CD4-positive, CD25-positive, alpha-beta regulatory T cell (primary cell): ENCODE measurements around the gene MED13L. TPM values are rescaled to one million over a fixed set of nuclear protein-coding genes. Genes with fewer than 3 reads are reported as not detected.
A peak's percentile ranks its signal among the peaks of the same experiment; 100 is the strongest.

Experiments used
- ATAC-seq, 2 donors: fragments of 150-1000 bp; cut with Tn5 transposase; one replicate each; pipeline ENCODE4 v1.10.0; 2021; ENCODE audit warnings: low read depth in 2 of 2, moderate number of reproducible peaks in 2 of 2, moderate library complexity in 1 of 2
- DNase-seq, 3 donors: peaks; one replicate each; pipeline versions ENCODE4 v3.0.0 to v3.0.0-alpha.2; 2012 to 2022; ENCODE audit warnings: mixed read lengths in 1 of 3
- H3K27ac ChIP-seq: one replicate; pipeline ENCODE4 v1.7.0; 2013; ENCODE audit warnings: mild to moderate bottlenecking, low read length; ENCODE audit not compliant: insufficient read depth, poor library complexity, severe bottlenecking
- H3K27me3 ChIP-seq: one replicate; pipeline ENCODE4 v1.7.0; 2013; ENCODE audit warnings: low read length; ENCODE audit not compliant: control insufficient read depth, insufficient read depth
- H3K36me3 ChIP-seq: one replicate; pipeline ENCODE4 v1.7.0; 2013; ENCODE audit warnings: mild to moderate bottlenecking, low read length, moderate library complexity; ENCODE audit not compliant: control insufficient read depth, insufficient read depth
- H3K4me1 ChIP-seq: 2 replicates; pipeline ENCODE4 v1.7.0; 2013; ENCODE audit warnings: mild to moderate bottlenecking, low read length; ENCODE audit not compliant: insufficient read depth, control insufficient read depth, poor library complexity, severe bottlenecking
- H3K4me3 ChIP-seq: one replicate; pipeline ENCODE4 v1.7.0; 2013; ENCODE audit warnings: low read depth, mild to moderate bottlenecking, low read length, moderate library complexity
- H3K9me3 ChIP-seq, 2 experiments: 1 replicate in 1 of 2; 2 replicates in 1 of 2; pipeline ENCODE4 v1.7.0; 2013; ENCODE audit warnings: low read length in 2 of 2, mild to moderate bottlenecking in 1 of 2, moderate library complexity in 1 of 2; ENCODE audit not compliant: control insufficient read depth in 2 of 2
- H3K27ac Mint-ChIP-seq, 3 donors: one replicate each; pipeline ENCODE4 v1.8.0; 2020 to 2022; ENCODE audit warnings: mild to moderate bottlenecking in 3 of 3, mixed read lengths in 3 of 3, moderate library complexity in 2 of 3
- H3K27me3 Mint-ChIP-seq: one replicate; pipeline ENCODE4 v1.8.0; 2022; ENCODE audit warnings: mild to moderate bottlenecking, mixed read lengths
- H3K36me3 Mint-ChIP-seq: one replicate; pipeline ENCODE4 v1.8.0; 2020; ENCODE audit warnings: mixed read lengths
- H3K4me1 Mint-ChIP-seq, 4 donors: one replicate each; pipeline ENCODE4 v1.8.0; 2020 to 2022; ENCODE audit warnings: mixed read lengths in 4 of 4, mild to moderate bottlenecking in 1 of 4
- H3K4me3 Mint-ChIP-seq, 4 donors: one replicate each; pipeline ENCODE4 v1.8.0; 2020 to 2022; ENCODE audit warnings: mild to moderate bottlenecking in 4 of 4, mixed read lengths in 4 of 4, moderate library complexity in 3 of 4
- H3K9me3 Mint-ChIP-seq, 7 donors: one replicate each; pipeline ENCODE4 v1.8.0; 2020 to 2022; ENCODE audit warnings: mixed read lengths in 7 of 7, mild to moderate bottlenecking in 3 of 7, moderate library complexity in 2 of 7
- polyA plus RNA-seq, 4 donors: library from polyadenylated mRNA; unstranded; fragments of 300-500 nt; fragmentation: Illumina TruSeq; gene quantifications; one replicate each; pipeline ENCODE4 v1.2.3, GENCODE V29; 2021
- total RNA-seq: library from RNA; stranded (reverse); gene quantifications from one replicate; pipeline ENCODE4 v1.2.3, GENCODE V29; 2022

MED13L gene
- total RNA-seq (179 TPM), polyA plus RNA-seq (1 to 10 TPM; 4.5 to 7.4 (median 5.9) TPM)

- H3K27ac Mint-ChIP-seq: peak within 1 kb of the TSS; percentile 88 to 100 (median 96)
- H3K36me3 Mint-ChIP-seq: peaks cover 3% of the 10 kb centered on the region
- H3K27me3 Mint-ChIP-seq: peaks cover 34% of the 10 kb centered on the region
Observed at GRCh38 chr12:116277467-116278278, at the start of gene MED13L. Gene MED13L, minus strand, starts transcription at chr12:116277693. Its CDS starts 562 bp downstream, at chr12:116277131.

GRCh38 chr12:116325336-116325664 is 47.8 kb upstream of the MED13L start:
- no peaks in the 10 kb centered on the region for H3K36me3 Mint-ChIP-seq
- H3K9me3 Mint-ChIP-seq: peaks cover 0 to 5% (median 0%) of the 10 kb centered on the region in 7 donors
- no peaks in the 10 kb centered on the region for H3K9me3 ChIP-seq
- H3K27ac Mint-ChIP-seq: peak overlapping the region; percentile 72 to 89 (median 85)
- H3K4me1 Mint-ChIP-seq: peaks cover 6 to 36% (median 21%) of the 10 kb centered on the region in 4 donors
- H3K4me3 ChIP-seq: peak overlapping the region; percentile 58
- peaks cover 13% of the 10 kb centered on the region for H3K4me1 ChIP-seq
- H3K27me3 Mint-ChIP-seq: peaks cover 12% of the 10 kb centered on the region
- H3K36me3 ChIP-seq: no peaks in the 10 kb centered on the region
- H3K27ac ChIP-seq: no peak overlapping the region
- peak; percentile 90 to 91 for ATAC-seq
- peak in 2 of 3 donors; percentile 41 to 89 for DNase-seq
- peak overlapping the region in 2 of 4 donors; percentile 53 to 70 for H3K4me3 Mint-ChIP-seq
- H3K27me3 ChIP-seq: no peaks in the 10 kb centered on the region

More at GRCh38 chr12:116277467-116278278, at the start of gene MED13L:
- H3K4me3 Mint-ChIP-seq: peak within 1 kb of the TSS; percentile 94 to 100 (median 96)
- Histone ChIP-seq H3K9me3 (no peaks in the 10 kb centered on the region), H3K27me3 (no peaks in the 10 kb centered on the region), H3K4me3 (peak within 1 kb of the TSS; percentile 77), H3K36me3 (no peaks in the 10 kb centered on the region), H3K27ac (peak within 1 kb of the TSS; percentile 47), H3K4me1 (peaks cover 31% of the 10 kb centered on the region)
- peak; percentile 86 to 87 for ATAC-seq
- peaks cover 0 to 3% (median 0%) of the 10 kb centered on the region in 7 donors for H3K9me3 Mint-ChIP-seq
- peak; percentile 83 to 91 (median 90) for DNase-seq
- peaks cover 20 to 40% (median 38%) of the 10 kb centered on the region in 4 donors for H3K4me1 Mint-ChIP-seq

GRCh38 chr12:116324654-116325335 is 47.3 kb upstream of the MED13L start:
- peak in 1 of 2 donors; percentile 12 for ATAC-seq
- peaks cover 12% of the 10 kb centered on the region for H3K27me3 Mint-ChIP-seq
- peak overlapping the region; percentile 58 for H3K4me3 ChIP-seq
- peaks cover 6 to 40% (median 21%) of the 10 kb centered on the region in 4 donors for H3K4me1 Mint-ChIP-seq
- peak overlapping the region in 2 of 4 donors; percentile 53 to 70 for H3K4me3 Mint-ChIP-seq
- DNase-seq: peak in 1 of 3 donors; percentile 21
- no peak overlapping the region for H3K27ac ChIP-seq
- H3K4me1 ChIP-seq: peaks cover 13% of the 10 kb centered on the region
- peak overlapping the region; percentile 72 to 89 (median 85) for H3K27ac Mint-ChIP-seq
- peaks cover 0 to 5% (median 0%) of the 10 kb centered on the region in 7 donors for H3K9me3 Mint-ChIP-seq
- no peaks in the 10 kb centered on the region for H3K9me3 ChIP-seq
- no peaks in the 10 kb centered on the region for H3K36me3 Mint-ChIP-seq
- H3K36me3 ChIP-seq: no peaks in the 10 kb centered on the region
- no peaks in the 10 kb centered on the region for H3K27me3 ChIP-seq

- H3K9me3 Mint-ChIP-seq: peaks cover 0 to 5% (median 0%) of the 10 kb centered on the region in 7 donors
- ATAC-seq (no peak), DNase-seq (no peak)
- H3K36me3 Mint-ChIP-seq: no peaks in the 10 kb centered on the region
- H3K27me3 Mint-ChIP-seq: peaks cover 16% of the 10 kb centered on the region
- Histone ChIP-seq H3K27me3 (no peaks in the 10 kb centered on the region), H3K9me3 (no peaks in the 10 kb centered on the region), H3K4me1 (peaks cover 13% of the 10 kb centered on the region), H3K4me3 (no peak overlapping the region), H3K36me3 (no peaks in the 10 kb centered on the region), H3K27ac (no peak overlapping the region)
- peak overlapping the region in 2 of 3 donors; percentile 53 to 85 for H3K27ac Mint-ChIP-seq
- peak overlapping the region in 1 of 4 donors; percentile 40 for H3K4me3 Mint-ChIP-seq
- peaks cover 12 to 44% (median 23%) of the 10 kb centered on the region in 4 donors for H3K4me1 Mint-ChIP-seq
Observed at GRCh38 chr12:116323406-116324386, 46.2 kb upstream of the MED13L start.

GRCh38 chr12:116321913-116322312 is 44.4 kb upstream of the MED13L start:
- no peak for ATAC-seq
- Histone ChIP-seq H3K4me1 (peaks cover 13% of the 10 kb centered on the region), H3K27ac (no peak overlapping the region), H3K36me3 (no peaks in the 10 kb centered on the region), H3K27me3 (no peaks in the 10 kb centered on the region), H3K4me3 (no peak overlapping the region), H3K9me3 (no peaks in the 10 kb centered on the region)
- Mint-ChIP-seq H3K27me3 (peaks cover 20% of the 10 kb centered on the region), H3K4me1 (peaks cover 12 to 44% (median 20%) of the 10 kb centered on the region in 4 donors), H3K4me3 (no peak overlapping the region), H3K27ac (no peak overlapping the region), H3K36me3 (no peaks in the 10 kb centered on the region), H3K9me3 (peaks cover 0 to 5% (median 0%) of the 10 kb centered on the region in 7 donors)
- DNase-seq: no peak

- peak overlapping the region in 1 of 3 donors; percentile 20 for H3K27ac Mint-ChIP-seq
- ATAC-seq (no peak), DNase-seq (no peak)
- peak overlapping the region in 1 of 4 donors; percentile 27 for H3K4me3 Mint-ChIP-seq
- H3K4me1 Mint-ChIP-seq: peaks cover 12 to 34% (median 20%) of the 10 kb centered on the region in 4 donors
- Histone ChIP-seq H3K4me3 (no peak overlapping the region), H3K4me1 (peaks cover 13% of the 10 kb centered on the region), H3K27ac (no peak overlapping the region), H3K36me3 (no peaks in the 10 kb centered on the region), H3K9me3 (no peaks in the 10 kb centered on the region), H3K27me3 (peaks cover 4% of the 10 kb centered on the region)
- H3K9me3 Mint-ChIP-seq: peaks cover 0 to 5% (median 0%) of the 10 kb centered on the region in 7 donors
- H3K27me3 Mint-ChIP-seq: peaks cover 22% of the 10 kb centered on the region
- H3K36me3 Mint-ChIP-seq: no peaks in the 10 kb centered on the region
Observed at GRCh38 chr12:116320791-116321217, 43.3 kb upstream of the MED13L start.
